ENCODE data around the gene CENPQ.
"Not testable (repeated sequence)": the region's sequence is repeated elsewhere in the genome, so short reads cannot be mapped to it uniquely, and the experiment has no call there.

The CENPQ gene

DNA sequence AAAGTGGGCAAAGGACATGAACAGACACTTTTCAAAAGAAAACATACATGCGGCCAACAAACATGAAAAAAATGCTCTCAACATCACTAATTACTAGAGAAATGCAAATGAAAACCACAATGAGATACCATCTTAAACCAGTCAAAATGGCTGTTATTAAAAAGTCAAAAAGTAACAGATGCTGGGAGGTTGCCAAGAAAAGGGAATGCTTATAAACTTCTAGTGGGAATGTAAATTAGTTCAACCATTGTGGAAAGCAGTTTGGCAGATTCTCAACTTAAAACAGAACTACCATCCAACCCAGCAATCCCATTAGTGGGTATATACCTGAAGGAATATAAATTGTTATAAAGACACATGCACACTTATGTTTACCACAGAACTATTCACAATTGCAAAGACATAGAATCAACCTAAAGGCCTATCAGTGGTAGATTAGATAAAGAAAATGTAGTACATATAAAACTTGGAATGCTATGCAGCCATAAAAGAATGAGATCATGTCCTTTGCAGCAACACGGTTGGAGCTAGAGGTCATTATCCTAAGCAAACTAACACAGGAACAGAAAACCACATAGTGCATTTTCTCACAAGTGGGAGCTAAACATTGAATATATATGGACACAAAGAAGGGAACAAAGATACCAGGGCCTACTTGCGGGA is 16.3 kb downstream of the CENPQ start:
- TF ChIP-seq, protein P1, sequence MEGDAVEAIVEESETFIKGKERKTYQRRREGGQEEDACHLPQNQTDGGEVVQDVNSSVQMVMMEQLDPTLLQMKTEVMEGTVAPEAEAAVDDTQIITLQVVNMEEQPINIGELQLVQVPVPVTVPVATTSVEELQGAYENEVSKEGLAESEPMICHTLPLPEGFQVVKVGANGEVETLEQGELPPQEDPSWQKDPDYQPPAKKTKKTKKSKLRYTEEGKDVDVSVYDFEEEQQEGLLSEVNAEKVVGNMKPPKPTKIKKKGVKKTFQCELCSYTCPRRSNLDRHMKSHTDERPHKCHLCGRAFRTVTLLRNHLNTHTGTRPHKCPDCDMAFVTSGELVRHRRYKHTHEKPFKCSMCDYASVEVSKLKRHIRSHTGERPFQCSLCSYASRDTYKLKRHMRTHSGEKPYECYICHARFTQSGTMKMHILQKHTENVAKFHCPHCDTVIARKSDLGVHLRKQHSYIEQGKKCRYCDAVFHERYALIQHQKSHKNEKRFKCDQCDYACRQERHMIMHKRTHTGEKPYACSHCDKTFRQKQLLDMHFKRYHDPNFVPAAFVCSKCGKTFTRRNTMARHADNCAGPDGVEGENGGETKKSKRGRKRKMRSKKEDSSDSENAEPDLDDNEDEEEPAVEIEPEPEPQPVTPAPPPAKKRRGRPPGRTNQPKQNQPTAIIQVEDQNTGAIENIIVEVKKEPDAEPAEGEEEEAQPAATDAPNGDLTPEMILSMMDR (IDR thresholded peaks at IDR 0.05; ENCODE audit: low read depth, low read length), result no peak
- H3K4me3 ChIP-seq (ENCODE audit: low read depth, low read length), result no peak overlapping the region

DNA sequence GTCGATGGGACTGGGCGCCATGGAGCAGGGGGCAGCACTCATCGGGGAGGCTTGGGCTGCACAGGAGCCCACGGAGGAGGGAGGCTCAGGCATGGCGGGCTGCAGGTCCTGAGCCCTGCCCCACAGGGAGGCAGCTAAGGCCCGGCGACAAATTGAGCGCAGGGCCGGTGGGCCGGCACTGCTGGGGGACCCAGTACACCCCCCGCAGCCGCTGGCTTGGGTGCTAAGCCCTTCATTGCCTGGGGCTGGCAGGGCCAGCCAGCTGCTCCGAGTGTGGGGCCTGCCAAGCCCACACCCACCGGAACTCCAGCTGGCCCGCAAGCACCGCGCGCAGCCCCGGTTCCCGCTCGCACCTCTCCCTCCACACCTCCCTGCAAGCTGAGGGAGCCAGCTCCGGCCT is 18.7 kb downstream of the CENPQ start:
- H3K4me3 ChIP-seq (ENCODE audit: low read depth, low read length), result not testable (repeated sequence)

DNA sequence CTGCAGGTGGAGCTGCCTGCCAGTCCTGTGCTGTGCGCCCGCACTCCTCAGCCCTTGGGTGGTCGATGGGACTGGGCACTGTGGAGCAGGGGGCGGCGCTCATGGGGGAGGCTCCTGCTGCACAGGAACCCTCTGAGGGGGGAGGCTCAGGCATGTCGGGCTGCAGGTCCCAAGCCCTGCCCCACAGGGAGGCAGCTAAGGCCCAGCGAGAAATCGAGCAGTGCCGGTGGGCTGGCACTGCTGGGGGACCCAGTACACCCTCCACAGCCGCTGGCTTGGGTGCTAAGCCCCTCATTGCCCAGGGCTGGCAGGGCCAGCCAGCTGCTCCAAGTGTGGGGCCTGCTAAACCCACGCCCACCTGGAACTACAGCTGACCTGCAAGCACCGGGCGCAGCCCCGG is 20.2 kb downstream of the CENPQ start:
- H3K4me3 ChIP-seq (ENCODE audit: low read depth, low read length), result not testable (repeated sequence)

DNA sequence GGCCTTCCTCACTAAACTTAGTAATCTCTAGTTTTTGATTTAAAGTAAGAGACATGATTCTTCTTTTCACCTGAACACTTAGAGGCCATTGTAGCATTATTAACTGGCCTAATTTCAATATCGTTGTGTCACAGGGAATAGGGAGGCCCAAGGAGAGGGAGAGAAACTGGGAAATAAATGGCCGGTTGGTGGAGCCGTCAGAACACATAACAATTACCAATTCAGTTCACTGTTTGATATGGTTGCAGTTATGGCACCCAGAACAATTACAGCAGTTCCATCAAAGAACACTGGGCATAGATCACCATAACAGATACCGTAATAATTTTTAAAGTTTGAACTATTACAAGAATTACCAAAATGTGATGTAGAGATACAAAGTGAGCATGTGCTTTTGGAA is 27.5 kb downstream of the CENPQ start:
- TF ChIP-seq, protein P1 (IDR thresholded peaks at IDR 0.05; ENCODE audit: low read depth, low read length), result no peak
- no peak overlapping the region for H3K4me3 ChIP-seq (ENCODE audit: low read depth, low read length)

DNA sequence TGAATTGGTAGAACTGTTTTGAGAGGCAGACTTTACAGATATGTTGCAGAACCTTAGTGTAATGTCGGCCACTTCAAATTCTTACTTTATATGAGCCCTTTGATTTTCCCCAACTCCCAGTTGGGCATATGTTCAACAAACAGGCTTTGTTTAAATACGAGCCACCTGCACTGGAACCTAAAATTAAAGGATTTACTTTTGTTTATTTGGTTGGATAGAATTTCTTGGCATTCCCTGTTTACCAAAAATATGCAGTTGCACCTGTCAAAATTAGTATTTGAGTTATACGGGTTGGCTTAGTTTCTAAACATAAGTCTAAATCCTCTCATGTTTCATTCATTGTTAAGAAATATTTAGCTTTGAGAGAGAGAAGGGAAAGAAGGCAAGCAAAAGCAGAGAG is 34.1 kb downstream of the CENPQ start:
- TF ChIP-seq, protein P1 (IDR thresholded peaks at IDR 0.05; ENCODE audit: low read depth, low read length), result no peak
- H3K4me3 ChIP-seq (ENCODE audit: low read depth, low read length), result no peak overlapping the region

DNA sequence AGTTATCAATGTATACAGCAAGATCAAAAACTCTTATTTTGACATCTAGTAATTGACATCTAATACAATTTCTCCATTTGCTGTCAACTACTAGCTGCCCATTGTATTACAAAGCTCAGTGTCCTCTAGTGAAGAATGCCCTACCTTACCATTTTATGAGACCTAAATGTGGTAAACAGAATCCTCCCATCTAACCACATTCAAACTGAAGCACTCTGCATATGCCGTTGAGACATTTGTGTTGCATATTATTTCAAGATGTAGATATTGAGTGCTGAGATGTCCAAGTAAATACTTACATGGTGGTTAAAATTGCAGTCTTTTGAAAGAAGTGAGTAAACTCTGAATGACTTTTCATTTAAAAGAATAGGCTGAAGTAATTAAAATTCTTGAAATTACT is 36.0 kb downstream of the CENPQ start:
- TF ChIP-seq, protein P1 (IDR thresholded peaks at IDR 0.05; ENCODE audit: low read depth, low read length), result no peak
- no peak overlapping the region for H3K4me3 ChIP-seq (ENCODE audit: low read depth, low read length)

DNA sequence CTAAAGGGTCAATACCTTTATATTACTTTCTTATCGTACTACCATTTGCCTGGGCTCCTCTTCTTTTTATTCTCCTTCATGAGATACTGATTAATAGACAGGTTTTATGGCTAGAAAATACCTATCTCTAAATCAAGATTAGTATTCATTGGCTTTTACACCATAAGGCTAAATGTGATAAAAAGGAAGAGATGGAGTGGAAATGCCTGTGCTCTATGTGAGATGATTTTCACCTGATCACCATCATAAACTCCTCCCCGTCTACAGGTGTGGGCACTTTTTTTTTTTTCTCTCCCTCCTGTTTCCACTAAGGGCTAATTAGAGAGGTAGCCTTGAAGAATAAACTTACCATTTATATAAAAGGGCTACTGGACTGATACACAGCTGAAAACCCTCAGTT is 36.5 kb downstream of the CENPQ start, which contains the start of gene GLYATL3:
TSS of gene GLYATL3 (plus strand) at position 301 of the 400 bp plus-strand sequence. CDS start 12,068 bp downstream, outside the sequence.
- TF ChIP-seq, protein P1 (IDR thresholded peaks at IDR 0.05; ENCODE audit: low read depth, low read length), result no peak
- H3K4me3 ChIP-seq (ENCODE audit: low read depth, low read length), result no peak within 1 kb of the TSS

DNA sequence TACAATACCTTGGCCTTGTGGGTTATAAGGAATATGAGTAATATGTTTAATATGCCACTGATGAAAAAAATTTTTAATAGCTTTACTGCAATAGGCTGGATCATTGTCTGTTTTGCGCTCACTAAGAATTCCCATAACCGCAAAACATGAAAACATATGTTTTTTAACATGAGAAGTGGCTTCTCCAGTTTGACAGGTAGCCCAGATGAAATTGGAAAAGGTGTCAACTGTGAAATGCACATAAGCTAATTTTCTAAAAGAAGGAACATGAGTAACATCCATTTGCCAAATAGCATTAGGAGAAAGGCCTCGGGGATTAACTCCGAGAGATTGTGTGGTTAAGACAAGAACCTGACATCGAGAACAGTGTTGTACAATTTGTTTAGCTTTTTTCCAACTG is 41.5 kb downstream of the CENPQ start:
- no peak overlapping the region for H3K4me3 ChIP-seq (ENCODE audit: low read depth, low read length)
- TF ChIP-seq, protein P1 (IDR thresholded peaks at IDR 0.05; ENCODE audit: low read depth, low read length), result no peak
